Smooth muscle cell (in vitro differentiated cells): Measurements from ENCODE around the gene NUP93. TPM values are rescaled to one million over a fixed set of nuclear protein-coding genes. Genes with fewer than 3 reads are reported as not detected.

Experiments
- DNase-seq: peaks from one replicate; lab custom pipeline; 2025; ENCODE audit not compliant: unreplicated experiment; lab: John Stamatoyannopoulos, UW
- H2AFZ ChIP-seq: fragments of 200-600 bp; sonication (generic); 2 replicates; pipeline ENCODE4 v1.6.0; 2016; ENCODE audit warnings: antibody characterized with exemption, low read depth, mild to moderate bottlenecking
- H3F3A ChIP-seq: fragments of 200-600 bp; sonication (generic); 2 replicates; pipeline ENCODE4 v1.6.0; 2017; ENCODE audit warnings: antibody characterized with exemption, low read depth
- H3K27ac ChIP-seq: fragments of 200-600 bp; sonication (generic); 2 replicates; pipeline ENCODE4 v1.5.1; 2016; ENCODE audit warnings: low read depth, mild to moderate bottlenecking
- H3K27me3 ChIP-seq: fragments of 200-600 bp; sonication (generic); 2 replicates; pipeline ENCODE4 v1.6.1; 2016; ENCODE audit warnings: low read depth, mild to moderate bottlenecking
- H3K36me3 ChIP-seq: fragments of 200-600 bp; sonication (generic); 2 replicates; pipeline ENCODE4 v1.5.1; 2016; ENCODE audit warnings: low read depth
- H3K4me1 ChIP-seq: fragments of 200-600 bp; sonication (generic); 2 replicates; pipeline ENCODE4 v1.5.1; 2016; ENCODE audit warnings: low read depth
- H3K4me2 ChIP-seq: fragments of 200-600 bp; sonication (generic); 2 replicates; pipeline ENCODE4 v1.6.0; 2016; ENCODE audit warnings: mild to moderate bottlenecking
- H3K4me3 ChIP-seq: fragments of 200-600 bp; sonication (generic); 2 replicates; pipeline ENCODE4 v1.5.1; 2016; ENCODE audit warnings: mild to moderate bottlenecking
- H3K79me2 ChIP-seq: fragments of 200-600 bp; sonication (generic); 2 replicates; pipeline ENCODE4 v1.6.0; 2016; ENCODE audit warnings: low read depth, mild to moderate bottlenecking
- H3K9ac ChIP-seq: fragments of 200-600 bp; sonication (generic); 2 replicates; pipeline ENCODE4 v1.6.0; 2016; ENCODE audit warnings: low read depth
- H3K9me3 ChIP-seq: fragments of 200-600 bp; sonication (generic); replicated peaks from 2 replicates; pipeline ENCODE4 v1.5.1; 2016; ENCODE audit warnings: low read depth
- H4K20me1 ChIP-seq: fragments of 200-600 bp; sonication (generic); 2 replicates; pipeline ENCODE4 v1.6.0; 2016; ENCODE audit warnings: low read depth
- WGBS: methylation state at CpG from one replicate; pipeline ENCODE4 v1.1.7; 2016; ENCODE audit warnings: low lambda C conversion rate; 5-methylcytosine and 5-hydroxymethylcytosine counted together
- polyA plus RNA-seq: library from polyadenylated mRNA; unstranded; fragments of >200 nt; fragmentation: Nextera tagmentation; extraction: Ambion mirVana; gene quantifications from 2 replicates; pipeline ENCODE4 v1.2.1, GENCODE V29; 2016
- total RNA-seq: library from RNA; depleted of rRNA; stranded (reverse); fragments of >200 nt; gene quantifications from 2 replicates; pipeline ENCODE4 v1.2.3, GENCODE V29; 2014
- TF ChIP-seq, protein P1 (sequence below): fragments of 200-600 bp; sonication (generic); IDR thresholded peaks from 2 replicates; pipeline ENCODE4 v1.5.1; 2017; ENCODE audit warnings: borderline replicate concordance, mild to moderate bottlenecking, antibody characterized with exemption; ENCODE audit not compliant: insufficient read depth, poor library complexity, severe bottlenecking

The NUP93 gene
- total and polyA plus RNA-seq, 2 experiments from 2014 or later = 45.6 to 55.8 TPM

DNA sequence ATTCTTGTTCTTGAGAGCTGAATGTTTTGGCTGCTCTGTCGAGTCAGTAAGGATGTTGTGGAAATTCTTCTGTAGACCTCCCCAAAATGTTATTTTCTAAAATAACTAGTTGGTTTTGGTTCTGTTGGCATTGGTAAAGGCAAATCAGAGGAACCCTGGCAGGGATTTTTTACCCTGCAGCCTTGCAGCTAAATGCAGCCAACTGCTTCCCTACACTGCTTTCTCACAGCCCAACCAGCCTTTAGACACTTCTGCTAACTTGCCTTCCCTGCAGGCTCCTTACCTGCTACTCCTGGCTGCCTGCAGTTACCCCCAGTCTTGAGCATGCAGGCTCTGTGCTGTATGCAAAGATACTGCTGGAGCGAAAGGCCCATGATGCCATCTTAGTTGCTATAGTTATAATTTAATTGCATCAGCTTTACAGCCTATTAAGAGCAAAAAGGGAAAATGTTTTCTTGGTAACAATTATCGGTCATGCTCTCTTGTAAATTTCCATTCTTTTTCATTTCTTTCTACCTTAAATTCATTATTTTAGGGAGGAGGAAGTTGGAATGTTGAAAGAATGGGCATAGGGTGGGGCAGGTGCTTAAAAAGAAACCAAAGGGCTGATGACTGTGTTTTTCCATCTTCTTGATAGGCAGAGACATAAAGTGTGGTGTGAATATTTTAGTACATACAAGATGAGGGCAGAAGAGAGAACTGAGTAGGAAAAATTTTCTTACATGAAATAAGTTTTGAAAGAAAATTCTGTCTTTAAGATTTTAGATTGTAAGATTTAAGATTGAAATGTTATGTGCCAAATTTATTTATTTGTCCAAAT, 20.0 kb downstream of the NUP93 start:
- Histone ChIP-seq H3K9ac (no peak overlapping the region), H3K27me3 (no peaks in the 10 kb centered on the region), H3K27ac (no peak overlapping the region), H3K79me2 (peaks cover 32% of the 10 kb centered on the region), H3K36me3 (no peaks in the 10 kb centered on the region), H3K4me2 (no peak overlapping the region), H3F3A (no peaks in the 10 kb centered on the region), H4K20me1 (peaks cover 26% of the 10 kb centered on the region), H2AFZ (no peak overlapping the region), H3K4me3 (no peak overlapping the region), H3K9me3 (no peaks in the 10 kb centered on the region), H3K4me1 (no peaks in the 10 kb centered on the region)
- TF ChIP-seq, protein P1, sequence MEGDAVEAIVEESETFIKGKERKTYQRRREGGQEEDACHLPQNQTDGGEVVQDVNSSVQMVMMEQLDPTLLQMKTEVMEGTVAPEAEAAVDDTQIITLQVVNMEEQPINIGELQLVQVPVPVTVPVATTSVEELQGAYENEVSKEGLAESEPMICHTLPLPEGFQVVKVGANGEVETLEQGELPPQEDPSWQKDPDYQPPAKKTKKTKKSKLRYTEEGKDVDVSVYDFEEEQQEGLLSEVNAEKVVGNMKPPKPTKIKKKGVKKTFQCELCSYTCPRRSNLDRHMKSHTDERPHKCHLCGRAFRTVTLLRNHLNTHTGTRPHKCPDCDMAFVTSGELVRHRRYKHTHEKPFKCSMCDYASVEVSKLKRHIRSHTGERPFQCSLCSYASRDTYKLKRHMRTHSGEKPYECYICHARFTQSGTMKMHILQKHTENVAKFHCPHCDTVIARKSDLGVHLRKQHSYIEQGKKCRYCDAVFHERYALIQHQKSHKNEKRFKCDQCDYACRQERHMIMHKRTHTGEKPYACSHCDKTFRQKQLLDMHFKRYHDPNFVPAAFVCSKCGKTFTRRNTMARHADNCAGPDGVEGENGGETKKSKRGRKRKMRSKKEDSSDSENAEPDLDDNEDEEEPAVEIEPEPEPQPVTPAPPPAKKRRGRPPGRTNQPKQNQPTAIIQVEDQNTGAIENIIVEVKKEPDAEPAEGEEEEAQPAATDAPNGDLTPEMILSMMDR = no peak
- no peak for DNase-seq
- 95% methylated on average over 3 of the region's 3 CpGs for WGBS

DNA sequence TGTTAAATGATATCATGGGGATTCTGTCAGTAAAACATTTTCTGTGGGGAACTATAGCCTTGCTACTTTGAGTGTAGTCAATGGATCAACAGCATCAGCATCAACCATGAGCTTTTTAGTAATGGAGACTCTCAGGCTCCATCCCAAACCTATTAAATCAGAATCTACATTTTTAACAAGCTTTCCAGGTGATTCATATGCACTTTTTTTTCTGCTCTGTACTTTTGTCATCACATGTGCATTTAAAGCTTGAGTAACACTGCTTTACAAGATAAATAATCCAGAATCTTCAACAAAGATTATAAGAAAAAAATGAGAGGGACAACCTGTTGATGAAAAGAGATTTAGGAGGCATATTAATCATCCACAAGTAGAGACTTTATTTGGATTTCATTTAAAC, 23.5 kb downstream of the NUP93 start:
- Histone ChIP-seq H3K79me2 (peaks cover 22% of the 10 kb centered on the region), H3K4me2 (no peak overlapping the region), H3K27ac (no peak overlapping the region), H3K4me1 (no peaks in the 10 kb centered on the region), H3K27me3 (no peaks in the 10 kb centered on the region), H3F3A (no peaks in the 10 kb centered on the region), H3K36me3 (no peaks in the 10 kb centered on the region), H3K9me3 (no peaks in the 10 kb centered on the region), H3K4me3 (no peak overlapping the region), H3K9ac (no peak overlapping the region), H4K20me1 (peaks cover 28% of the 10 kb centered on the region), H2AFZ (no peak overlapping the region)
- TF ChIP-seq, protein P1 = no peak
- DNase-seq = no peak

DNA sequence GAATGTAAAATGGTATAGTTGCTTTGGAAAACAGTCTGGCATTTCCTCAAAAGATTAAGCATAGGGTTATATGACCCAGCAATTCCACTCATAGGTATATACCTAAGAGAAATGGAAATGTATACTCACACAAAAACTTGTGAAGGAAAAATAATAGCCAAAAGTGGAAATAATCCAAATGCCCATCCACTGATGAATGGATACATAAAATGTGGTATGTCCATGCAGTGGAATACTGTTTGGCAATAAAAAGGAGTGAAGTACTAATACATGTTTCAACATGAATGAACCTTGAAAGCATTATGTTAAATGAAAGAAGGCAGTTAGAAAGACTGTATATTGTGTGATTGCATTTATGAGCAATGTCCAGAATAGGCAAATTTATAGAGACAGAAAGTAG, 25.1 kb downstream of the NUP93 start:
- Histone ChIP-seq H3K27ac (no peak overlapping the region), H4K20me1 (peaks cover 22% of the 10 kb centered on the region), H3K4me1 (no peaks in the 10 kb centered on the region), H3K79me2 (peaks cover 19% of the 10 kb centered on the region), H3K9ac (no peak overlapping the region), H3K4me2 (no peak overlapping the region), H3K4me3 (no peak overlapping the region), H3K9me3 (no peaks in the 10 kb centered on the region), H2AFZ (no peak overlapping the region), H3K27me3 (no peaks in the 10 kb centered on the region), H3K36me3 (no peaks in the 10 kb centered on the region), H3F3A (no peaks in the 10 kb centered on the region)
- no peak for DNase-seq
- TF ChIP-seq, protein P1 = no peak

DNA sequence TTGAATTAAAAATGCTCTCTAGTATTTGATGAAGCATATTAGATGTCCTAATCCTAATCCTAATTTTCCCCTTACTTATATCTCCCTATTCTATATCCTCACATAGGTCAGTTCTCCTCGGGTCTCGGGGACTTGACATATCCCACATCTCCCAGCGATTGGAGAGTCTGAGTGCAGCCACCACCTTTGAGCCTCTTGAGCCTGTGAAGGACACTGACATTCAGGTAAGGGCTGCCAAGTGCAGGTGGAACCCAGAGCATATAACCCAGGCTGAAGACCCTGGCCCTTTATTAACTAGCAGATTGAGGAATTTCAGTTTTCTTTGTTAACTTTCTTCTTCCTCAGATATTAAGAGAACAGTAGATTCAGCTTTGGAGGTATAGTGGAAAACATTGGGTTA, 28.5 kb downstream of the NUP93 start:
- TF ChIP-seq, protein P1 = no peak

More for the DNA sequence above, 28.5 kb downstream of the NUP93 start:
- DNase-seq = no peak
- no peaks in the 10 kb centered on the region for H3F3A ChIP-seq
- H3K4me1 ChIP-seq = no peaks in the 10 kb centered on the region
- no peaks in the 10 kb centered on the region for H3K27me3 ChIP-seq
- H3K9ac ChIP-seq = no peak overlapping the region
- no peak overlapping the region for H2AFZ ChIP-seq
- 97% methylated on average over 3 of the region's 3 CpGs for WGBS
- H3K79me2 ChIP-seq = peaks cover 9% of the 10 kb centered on the region
- no peaks in the 10 kb centered on the region for H3K9me3 ChIP-seq
- no peak overlapping the region for H3K4me2 ChIP-seq
- no peaks in the 10 kb centered on the region for H3K36me3 ChIP-seq
- no peak overlapping the region for H3K27ac ChIP-seq
- H3K4me3 ChIP-seq = no peak overlapping the region
- H4K20me1 ChIP-seq = peaks cover 9% of the 10 kb centered on the region
